Muscle of arm (tissue), 12 donors: ENCODE measurements around the gene RBM10. TPM values are rescaled to one million over a fixed set of nuclear protein-coding genes. Genes with fewer than 3 reads are reported as not detected.

ENCODE experiments used
- DNase-seq: peaks from one replicate; pipeline ENCODE4 v3.0.0-alpha.2; 2013
- polyA plus RNA-seq, 12 donors: library from polyadenylated mRNA; unstranded; fragments of 120-200 nt; gene quantifications; one replicate each; pipeline ENCODE4 v1.2.1, GENCODE V29; 2013; ENCODE audit not compliant: insufficient read length in 12 of 12

RBM10 gene
- polyA plus RNA-seq, 12 donors: 28.7 to 55.3 (median 33.6) TPM; not detected in 1

GRCh38 chrX:47217121-47217851 is 72.3 kb downstream of the RBM10 start:
- DNase-seq: no peak

GRCh38 chrX:47217852-47218279 is 72.8 kb downstream of the RBM10 start:
- DNase-seq: peak; percentile 99

- peak; percentile 92 for DNase-seq
Observed at GRCh38 chrX:47218280-47218919, 73.4 kb downstream of the RBM10 start, which contains the start of gene CDK16. Gene CDK16 (plus strand): TSS chrX:47218681. CDS start chrX:47223558, 4,877 bp downstream.

GRCh38 chrX:47218920-47219815 is 74.1 kb downstream of the RBM10 start:
- no peak for DNase-seq

- DNase-seq: no peak
Observed at GRCh38 chrX:47221756-47222155, 76.7 kb downstream of the RBM10 start.

GRCh38 chrX:47222751-47223350 is 77.8 kb downstream of the RBM10 start:
- no peak for DNase-seq

- no peak for DNase-seq
Observed at GRCh38 chrX:47223476-47224250, 78.6 kb downstream of the RBM10 start.

GRCh38 chrX:47224266-47224895 is 79.4 kb downstream of the RBM10 start:
- DNase-seq: no peak

GRCh38 chrX:47224896-47225290 is 79.9 kb downstream of the RBM10 start:
- no peak for DNase-seq

GRCh38 chrX:47226071-47226470 is 81.0 kb downstream of the RBM10 start:
- DNase-seq: no peak

- DNase-seq: no peak
Observed at GRCh38 chrX:47226531-47227333, 81.7 kb downstream of the RBM10 start.

GRCh38 chrX:47227334-47227583 is 82.2 kb downstream of the RBM10 start:
- DNase-seq: no peak

- DNase-seq: no peak
Observed at GRCh38 chrX:47228550-47229270, 83.7 kb downstream of the RBM10 start.

- no peak for DNase-seq
Observed at GRCh38 chrX:47229427-47229826, 84.4 kb downstream of the RBM10 start.

GRCh38 chrX:47230136-47230868 is 85.3 kb downstream of the RBM10 start:
- no peak for DNase-seq

- no peak for DNase-seq
Observed at GRCh38 chrX:47231167-47231566, 86.1 kb downstream of the RBM10 start.

GRCh38 chrX:47232197-47232802 is 87.3 kb downstream of the RBM10 start:
- no peak for DNase-seq

GRCh38 chrX:47232803-47233332 is 87.8 kb downstream of the RBM10 start, which contains the start of gene USP11:
Gene USP11 (plus strand): TSS chrX:47233009. CDS start chrX:47233044, 35 bp downstream.
- peak; percentile 69 for DNase-seq
